Neural cell (in vitro differentiated cells): ENCODE data around the gene PPP3CB. TPM values are rescaled to one million over a fixed set of nuclear protein-coding genes. Genes with fewer than 3 reads are reported as not detected.
A peak's percentile ranks its signal among the peaks of the same experiment; 100 is the strongest.

Source experiments
- H2AFZ ChIP-seq: fragments of 200-600, 300-800 bp; sonication (generic), shearing (Covaris generic); 2 replicates; pipeline ENCODE4 v1.6.0; 2014; ENCODE audit warnings: low read depth, mild to moderate bottlenecking, antibody characterized with exemption, low read length, moderate library complexity
- H3F3A ChIP-seq: fragments of 200-600 bp; shearing (Covaris generic); 2 replicates; pipeline ENCODE4 v1.6.1; 2016; ENCODE audit warnings: mild to moderate bottlenecking, moderate library complexity, mixed read lengths, antibody characterized with exemption, low read length; ENCODE audit not compliant: insufficient read depth, poor library complexity, severe bottlenecking
- H3K27ac ChIP-seq: fragments of 200-600, 300-800 bp; sonication (generic), shearing (Covaris generic); 2 replicates; pipeline ENCODE4 v1.5.1; 2014; ENCODE audit warnings: mild to moderate bottlenecking, low read length, moderate library complexity
- H3K27me3 ChIP-seq: fragments of 300-800, 200-600 bp; sonication (generic), shearing (Covaris generic); 2 replicates; pipeline ENCODE4 v1.6.0; 2014; ENCODE audit warnings: mild to moderate bottlenecking, low read depth, low read length, moderate library complexity; ENCODE audit not compliant: insufficient read depth
- H3K36me3 ChIP-seq: fragments of 300-800, 200-600 bp; sonication (generic), shearing (Covaris generic); 2 replicates; pipeline ENCODE4 v1.5.1; 2014; ENCODE audit warnings: mild to moderate bottlenecking, antibody characterized with exemption, low read length, moderate library complexity; ENCODE audit not compliant: insufficient read depth
- H3K4me2 ChIP-seq: fragments of 300-800, 200-600 bp; sonication (generic), shearing (Covaris generic); 2 replicates; pipeline ENCODE4 v1.6.0; 2014; ENCODE audit warnings: mild to moderate bottlenecking, low read length
- H3K4me3 ChIP-seq: fragments of 300-800, 200-600 bp; sonication (generic), shearing (Covaris generic); 2 replicates; pipeline ENCODE4 v1.5.1; 2014; ENCODE audit warnings: mild to moderate bottlenecking, low read length, moderate library complexity
- H3K79me2 ChIP-seq: fragments of 200-600 bp; shearing (Covaris generic); replicated peaks from 2 replicates; pipeline ENCODE4 v1.6.0; 2014; ENCODE audit warnings: mild to moderate bottlenecking, low read length, moderate library complexity; ENCODE audit not compliant: insufficient read depth
- H3K9ac ChIP-seq: fragments of 300-800, 200-600 bp; sonication (generic), shearing (Covaris generic); 2 replicates; pipeline ENCODE4 v1.6.1; 2016; ENCODE audit warnings: mild to moderate bottlenecking, low read length, mixed read lengths
- H3K9me2 ChIP-seq: fragments of 200-600 bp; shearing (Covaris generic); 2 replicates; pipeline ENCODE4 v1.6.1; 2016; ENCODE audit warnings: mild to moderate bottlenecking, low read length, mixed read lengths; ENCODE audit not compliant: insufficient read depth
- H3K9me3 ChIP-seq: fragments of 200-600, 300-800 bp; sonication (generic), shearing (Covaris generic); 2 replicates; pipeline ENCODE4 v1.6.1; 2016; ENCODE audit warnings: mild to moderate bottlenecking, mixed run types, low read length, moderate library complexity, mixed read lengths
- H4K20me1 ChIP-seq: fragments of 200-600 bp; shearing (Covaris generic); 2 replicates; pipeline ENCODE4 v1.6.1; 2016; ENCODE audit warnings: mild to moderate bottlenecking, mixed run types; ENCODE audit not compliant: insufficient read depth
- CTCF ChIP-seq: fragments of 450-650 bp; IDR thresholded peaks from 2 replicates; pipeline ENCODE4 v1.5.1; 2014; ENCODE audit warnings: antibody characterized with exemption, mild to moderate bottlenecking, moderate library complexity; ENCODE audit not compliant: poor library complexity, severe bottlenecking
- EP300 ChIP-seq: fragments of 450-650 bp; conservative IDR thresholded peaks from 2 replicates; pipeline ENCODE4 v1.6.1; 2014; ENCODE audit warnings: antibody characterized with exemption, mild to moderate bottlenecking, moderate library complexity; ENCODE audit not compliant: poor library complexity, severe bottlenecking
- EZH2 ChIP-seq: fragments of 200-600, 300-800 bp; shearing (Covaris generic), sonication (generic); IDR thresholded peaks from 2 replicates; pipeline ENCODE4 v1.6.1; 2014; ENCODE audit warnings: antibody characterized with exemption, low read length, borderline replicate concordance, mild to moderate bottlenecking; ENCODE audit not compliant: insufficient read depth, poor library complexity, severe bottlenecking
- MXI1 ChIP-seq: fragments of 450-650 bp; conservative IDR thresholded peaks from 2 replicates; pipeline ENCODE4 v1.6.1; 2014; ENCODE audit warnings: antibody characterized with exemption, mild to moderate bottlenecking; ENCODE audit not compliant: poor library complexity, severe bottlenecking
- POLR2AphosphoS5 ChIP-seq: IDR thresholded peaks from 2 replicates; pipeline ENCODE4 v1.6.1; 2012
- RAD21 ChIP-seq: fragments of 450-650 bp; conservative IDR thresholded peaks from 2 replicates; pipeline ENCODE4 v1.6.1; 2014; ENCODE audit warnings: antibody characterized with exemption, mild to moderate bottlenecking, moderate library complexity
- REST ChIP-seq: IDR thresholded peaks from 2 replicates; pipeline ENCODE4 v1.6.1; 2012; ENCODE audit warnings: borderline replicate concordance
- SMC3 ChIP-seq: fragments of 450-650 bp; conservative IDR thresholded peaks from 2 replicates; pipeline ENCODE4 v1.6.1; 2014; ENCODE audit warnings: antibody characterized with exemption, mild to moderate bottlenecking, moderate library complexity; ENCODE audit not compliant: poor library complexity
- TAF1 ChIP-seq: IDR thresholded peaks from 2 replicates; pipeline ENCODE4 v1.6.1; 2012; ENCODE audit warnings: low read depth
- polyA plus RNA-seq: library from polyadenylated mRNA; depleted of rRNA; stranded (reverse); fragments of >200 nt; gene quantifications from 2 replicates; pipeline ENCODE4 v1.2.3, GENCODE V29; 2014

The PPP3CB gene
- polyA plus RNA-seq, 1 donor from 2014 or later = 101 TPM

GRCh38 chr10:73414230-73414945 lies 81.4 kb downstream of the PPP3CB start:
- peak overlapping the region; percentile 70 for H3K27ac ChIP-seq
- TF ChIP-seq MXI1 = no peak
- no peak for TF ChIP-seq EP300
- TF ChIP-seq RAD21 = no peak
- TF ChIP-seq TAF1 = no peak
- no peak for TF ChIP-seq REST
- TF ChIP-seq SMC3 = no peak
- TF ChIP-seq EZH2 = no peak
- no peak for TF ChIP-seq CTCF
- TF ChIP-seq POLR2AphosphoS5 = no peak
- no peaks in the 10 kb centered on the region for H3K27me3 ChIP-seq
- H2AFZ ChIP-seq = peak overlapping the region; percentile 81
- H3K9ac ChIP-seq = peak overlapping the region; percentile 85
- peak overlapping the region; percentile 80 for H3K4me3 ChIP-seq
- H3K79me2 ChIP-seq = no peaks in the 10 kb centered on the region
- peak overlapping the region; percentile 72 for H3K4me2 ChIP-seq
- H3K9me3 ChIP-seq = no peaks in the 10 kb centered on the region
- H3K36me3 ChIP-seq = no peaks in the 10 kb centered on the region
- H4K20me1 ChIP-seq = no peaks in the 10 kb centered on the region
- no peaks in the 10 kb centered on the region for H3F3A ChIP-seq
- H3K9me2 ChIP-seq = no peaks in the 10 kb centered on the region

GRCh38 chr10:73413528-73414229 lies 82.1 kb downstream of the PPP3CB start, which contains the start of gene ANXA7:
Gene ANXA7, minus strand, starts transcription at chr10:73414058. Its CDS starts 13,202 bp downstream, at chr10:73400856.
- H3K79me2 ChIP-seq = no peaks in the 10 kb centered on the region

More at GRCh38 chr10:73413528-73414229, 82.1 kb downstream of the PPP3CB start, which contains the start of gene ANXA7:
- Histone ChIP-seq H4K20me1 (no peaks in the 10 kb centered on the region), H3K27me3 (no peaks in the 10 kb centered on the region), H3K9me3 (no peaks in the 10 kb centered on the region), H3K36me3 (no peaks in the 10 kb centered on the region), H3K27ac (peak within 1 kb of the TSS; percentile 70), H3K4me2 (peak within 1 kb of the TSS; percentile 85), H3F3A (no peaks in the 10 kb centered on the region), H3K9ac (peak within 1 kb of the TSS; percentile 85), H3K9me2 (no peaks in the 10 kb centered on the region), H3K4me3 (peak within 1 kb of the TSS; percentile 80), H2AFZ (peak within 1 kb of the TSS; percentile 81)
- no peak for TF ChIP-seq TAF1
- TF ChIP-seq RAD21 = peak; percentile 23
- TF ChIP-seq CTCF = peak; percentile 49
- peak; percentile 92 for TF ChIP-seq POLR2AphosphoS5
- peak; percentile 71 for TF ChIP-seq MXI1
- no peak for TF ChIP-seq REST
- peak; percentile 44 for TF ChIP-seq EP300
- no peak for TF ChIP-seq SMC3
- no peak for TF ChIP-seq EZH2
